NB4 (cell line): Measurements from ENCODE around the gene ZNF830.

Source experiments
- DNase-seq: peaks from one replicate; pipeline ENCODE4 v3.0.0; 2010; ENCODE audit warnings: low read depth
- H3K4me3 ChIP-seq: one replicate; pipeline ENCODE4 v1.5.1; 2011; ENCODE audit warnings: mild to moderate bottlenecking, low read depth, low read length, moderate library complexity
- MYC ChIP-seq: IDR thresholded peaks from 2 replicates; pipeline ENCODE4 v1.6.1; 2011; ENCODE audit warnings: low read depth, low read length
- POLR2A ChIP-seq: IDR thresholded peaks from 2 replicates; pipeline ENCODE4 v1.6.1; 2011; ENCODE audit warnings: mild to moderate bottlenecking; ENCODE audit not compliant: insufficient read length; ENCODE audit errors: extremely low read depth
- TF ChIP-seq, protein P1 (sequence below): IDR thresholded peaks from one replicate; pipeline ENCODE4 v1.5.1; 2012; ENCODE audit warnings: low read depth, low read length
- TF ChIP-seq, protein P2 (sequence below): IDR thresholded peaks from 2 replicates; pipeline ENCODE4 v1.6.1; 2011; ENCODE audit warnings: low read depth, low read length

ZNF830 gene

DNA sequence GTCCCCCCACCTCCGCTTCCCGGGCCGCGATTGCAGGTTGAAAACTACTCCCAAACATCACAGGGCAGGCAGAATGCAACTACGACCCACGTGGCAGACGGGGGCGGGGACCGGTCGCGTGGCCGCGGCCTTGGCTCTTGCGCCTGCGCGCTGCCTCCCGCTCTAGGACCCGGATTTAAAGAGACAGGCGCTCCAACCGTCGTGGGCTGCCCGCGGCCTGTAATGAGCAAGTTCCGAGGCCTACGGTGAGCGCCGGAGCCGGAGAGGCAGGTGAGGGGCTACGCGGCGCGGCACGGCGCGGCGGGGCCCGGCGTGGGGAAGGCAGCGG is 19.0 kb downstream of the ZNF830 start, which contains the start of gene LIG3:
TSS of gene LIG3 (plus strand) at position 160 of the 328 bp plus-strand sequence. CDS start 2,494 bp downstream, outside the sequence.
- H3K4me3 ChIP-seq, result peak within 1 kb of the TSS; percentile 80
- peak; percentile 97 for DNase-seq
- TF ChIP-seq, protein P1, sequence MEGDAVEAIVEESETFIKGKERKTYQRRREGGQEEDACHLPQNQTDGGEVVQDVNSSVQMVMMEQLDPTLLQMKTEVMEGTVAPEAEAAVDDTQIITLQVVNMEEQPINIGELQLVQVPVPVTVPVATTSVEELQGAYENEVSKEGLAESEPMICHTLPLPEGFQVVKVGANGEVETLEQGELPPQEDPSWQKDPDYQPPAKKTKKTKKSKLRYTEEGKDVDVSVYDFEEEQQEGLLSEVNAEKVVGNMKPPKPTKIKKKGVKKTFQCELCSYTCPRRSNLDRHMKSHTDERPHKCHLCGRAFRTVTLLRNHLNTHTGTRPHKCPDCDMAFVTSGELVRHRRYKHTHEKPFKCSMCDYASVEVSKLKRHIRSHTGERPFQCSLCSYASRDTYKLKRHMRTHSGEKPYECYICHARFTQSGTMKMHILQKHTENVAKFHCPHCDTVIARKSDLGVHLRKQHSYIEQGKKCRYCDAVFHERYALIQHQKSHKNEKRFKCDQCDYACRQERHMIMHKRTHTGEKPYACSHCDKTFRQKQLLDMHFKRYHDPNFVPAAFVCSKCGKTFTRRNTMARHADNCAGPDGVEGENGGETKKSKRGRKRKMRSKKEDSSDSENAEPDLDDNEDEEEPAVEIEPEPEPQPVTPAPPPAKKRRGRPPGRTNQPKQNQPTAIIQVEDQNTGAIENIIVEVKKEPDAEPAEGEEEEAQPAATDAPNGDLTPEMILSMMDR, result no peak
- peak; percentile 100 for TF ChIP-seq MYC
- TF ChIP-seq, protein P2, sequence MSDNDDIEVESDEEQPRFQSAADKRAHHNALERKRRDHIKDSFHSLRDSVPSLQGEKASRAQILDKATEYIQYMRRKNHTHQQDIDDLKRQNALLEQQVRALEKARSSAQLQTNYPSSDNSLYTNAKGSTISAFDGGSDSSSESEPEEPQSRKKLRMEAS, result peak; percentile 99
- peak; percentile 79 for TF ChIP-seq POLR2A

DNA sequence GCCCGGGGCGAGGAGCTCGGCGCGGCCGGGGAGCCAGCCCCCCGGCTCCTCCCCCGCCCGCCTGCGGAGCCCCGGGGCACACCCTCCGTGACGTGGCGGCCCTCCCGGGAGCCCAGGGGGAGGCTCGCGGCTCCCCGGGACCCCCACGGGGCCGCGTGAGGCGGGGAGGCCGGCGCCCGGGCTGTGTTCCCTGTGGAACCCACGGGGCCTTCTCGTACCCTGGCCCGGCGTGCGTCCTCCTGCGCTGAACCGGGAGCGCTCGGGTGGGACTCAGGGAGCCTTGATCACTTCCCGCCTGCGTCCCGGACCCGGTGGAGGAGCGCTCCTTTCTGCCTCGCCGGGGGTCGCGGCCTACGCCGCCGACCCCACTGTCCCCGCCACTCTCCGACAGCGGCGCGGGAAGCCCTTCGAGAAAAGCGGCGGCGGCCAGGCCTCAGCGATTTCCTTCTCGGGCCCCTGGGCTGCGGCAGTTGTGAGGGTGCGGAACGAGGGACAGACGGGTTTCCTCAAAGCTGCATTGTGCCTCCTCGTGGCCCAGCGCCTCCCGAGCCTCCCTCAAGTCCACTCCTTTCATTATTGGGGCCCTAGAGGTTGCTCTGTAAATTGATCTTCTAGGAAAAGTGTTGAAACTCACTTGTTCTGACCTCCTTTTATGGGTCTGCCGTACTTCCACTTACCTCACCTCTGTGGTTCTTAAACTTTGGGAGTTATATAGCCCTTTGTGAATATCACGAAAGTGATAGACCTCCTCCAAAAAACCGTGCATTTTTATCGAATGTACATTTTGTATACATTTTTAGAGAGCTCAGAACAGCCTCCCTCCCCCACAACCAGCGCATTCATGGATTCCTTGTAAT is 19.6 kb downstream of the ZNF830 start:
- DNase-seq, result peak; percentile 96
- peak overlapping the region; percentile 80 for H3K4me3 ChIP-seq
- TF ChIP-seq, protein P2, result peak; percentile 82
- TF ChIP-seq MYC (peak; percentile 88), POLR2A (peak; percentile 48)
- TF ChIP-seq, protein P1, result peak; percentile 46

DNA sequence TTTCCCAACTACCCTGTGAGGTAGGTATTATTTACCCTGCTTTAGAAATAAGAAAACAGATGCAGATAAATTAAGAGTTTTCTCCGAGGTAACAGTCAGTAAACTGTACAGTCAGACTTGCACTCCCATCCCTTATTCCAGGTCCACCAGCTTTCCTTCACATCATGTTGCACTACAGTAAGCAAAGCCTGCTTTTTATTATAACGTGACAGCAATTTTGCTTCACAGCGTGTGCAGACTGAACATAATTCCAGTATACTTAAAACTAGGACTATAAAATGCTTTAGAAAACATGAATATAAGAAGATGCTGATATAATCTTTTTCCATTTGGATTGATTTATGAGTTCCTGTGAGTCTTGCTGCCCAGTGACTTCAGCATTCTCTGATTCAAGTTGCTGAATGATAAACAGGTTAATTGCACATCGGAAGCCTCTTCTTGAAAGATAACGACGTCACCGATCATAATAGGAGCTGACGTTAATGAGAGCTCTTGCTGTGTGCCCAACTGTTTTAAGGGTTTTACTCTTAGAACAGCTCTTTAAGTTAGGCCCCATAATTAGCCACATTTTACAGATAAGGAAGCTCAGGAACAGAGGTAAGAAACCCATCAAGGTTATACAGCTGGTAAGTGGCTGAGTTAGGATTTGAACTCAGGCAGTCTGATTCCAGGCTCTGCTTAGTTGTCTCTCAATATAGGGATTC is 20.4 kb downstream of the ZNF830 start:
- peak overlapping the region; percentile 78 for H3K4me3 ChIP-seq
- peak; percentile 30 for DNase-seq

DNA sequence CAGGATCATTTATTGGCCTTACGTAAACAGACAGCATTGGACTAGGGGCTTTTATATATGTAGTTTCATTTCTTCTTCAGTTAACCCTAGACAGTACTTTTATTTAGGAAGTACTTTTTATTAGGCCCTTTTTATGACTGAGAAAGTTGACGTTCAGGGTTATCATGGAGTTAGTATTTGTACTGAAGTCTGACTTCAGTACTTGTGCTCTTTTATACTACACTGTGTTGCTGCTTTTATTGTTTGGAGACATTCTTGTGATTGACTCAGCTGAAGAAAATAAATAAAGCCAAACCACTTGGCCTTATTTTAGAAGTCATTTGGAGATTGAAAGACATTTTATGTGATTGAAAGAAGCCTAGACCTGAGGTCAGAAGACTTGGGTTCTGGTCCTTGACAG is 25.9 kb downstream of the ZNF830 start:
- no peak overlapping the region for H3K4me3 ChIP-seq
- DNase-seq, result no peak
- TF ChIP-seq, protein P1, result no peak

More for the DNA sequence above, 20.4 kb downstream of the ZNF830 start:
- TF ChIP-seq, protein P2, result no peak
- no peak for TF ChIP-seq POLR2A
- TF ChIP-seq MYC, result no peak
- TF ChIP-seq, protein P1, result no peak

DNA sequence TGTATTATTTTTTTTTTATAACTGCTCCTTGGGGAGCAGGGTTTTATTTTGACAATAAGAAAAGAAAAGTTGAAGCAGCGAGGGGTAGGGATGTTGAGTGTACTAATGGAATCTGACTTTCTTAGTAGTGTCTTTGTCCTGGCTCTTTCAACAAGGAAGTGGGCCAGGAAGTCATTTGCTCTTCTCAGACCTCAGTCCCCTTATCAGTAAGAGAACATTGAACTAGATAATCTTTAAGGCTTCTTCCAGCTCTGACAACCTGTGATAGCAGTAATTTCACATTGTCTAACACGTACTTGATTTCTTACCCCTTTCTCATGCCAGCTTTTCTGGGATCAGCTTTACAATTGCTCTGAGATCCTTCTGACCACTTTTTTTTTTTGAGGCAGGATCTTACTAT is 27.3 kb downstream of the ZNF830 start:
- no peak for TF ChIP-seq MYC
- TF ChIP-seq, protein P1, result no peak
- TF ChIP-seq, protein P2, result no peak
- TF ChIP-seq POLR2A, result no peak
- H3K4me3 ChIP-seq, result no peak overlapping the region
- DNase-seq, result peak; percentile 46
